Adrenal gland (tissue), 5 donors: ENCODE data around the gene ABCF3.

Experiments used
- POLR2A ChIP-seq, 2 donors: fragments of 450-650 bp; IDR thresholded peaks; one replicate each; pipeline ENCODE4 v1.6.1; 2017; ENCODE audit warnings: antibody characterized with exemption in 2 of 2, mild to moderate bottlenecking in 2 of 2, moderate library complexity in 1 of 2
- TF ChIP-seq, protein P1 (sequence below), 6 experiments: fragments of 450-650 bp in 4 of 6; fragments of 200-600 bp in 2 of 6; sonication (generic) in 1 of 6; IDR thresholded peaks; 1 replicate in 5 of 6; 2 replicates in 1 of 6; pipeline versions ENCODE4 v1.5.1 to v1.8.0; 2016 to 2021; ENCODE audit warnings: antibody characterized with exemption in 6 of 6, mild to moderate bottlenecking in 2 of 6, moderate library complexity in 1 of 6
- donor health status: DM: no; HTN: no; CAD: no.

DNA sequence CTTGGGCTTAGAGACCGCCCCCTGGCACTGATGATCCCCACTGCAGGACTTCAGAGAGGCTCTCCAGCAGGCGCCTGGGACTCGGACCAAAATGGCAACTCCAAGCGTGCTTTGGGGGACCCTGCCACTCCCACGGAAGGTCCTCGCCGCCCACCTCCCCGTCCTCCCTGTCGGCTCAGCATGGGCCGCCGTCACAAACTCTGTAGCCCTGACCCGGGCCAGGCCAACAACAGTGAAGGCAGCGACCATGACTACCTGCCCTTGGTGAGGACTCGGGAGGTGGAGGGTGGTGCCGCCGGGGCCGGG, 55.1 kb downstream of the ABCF3 start:
- TF ChIP-seq, protein P1, sequence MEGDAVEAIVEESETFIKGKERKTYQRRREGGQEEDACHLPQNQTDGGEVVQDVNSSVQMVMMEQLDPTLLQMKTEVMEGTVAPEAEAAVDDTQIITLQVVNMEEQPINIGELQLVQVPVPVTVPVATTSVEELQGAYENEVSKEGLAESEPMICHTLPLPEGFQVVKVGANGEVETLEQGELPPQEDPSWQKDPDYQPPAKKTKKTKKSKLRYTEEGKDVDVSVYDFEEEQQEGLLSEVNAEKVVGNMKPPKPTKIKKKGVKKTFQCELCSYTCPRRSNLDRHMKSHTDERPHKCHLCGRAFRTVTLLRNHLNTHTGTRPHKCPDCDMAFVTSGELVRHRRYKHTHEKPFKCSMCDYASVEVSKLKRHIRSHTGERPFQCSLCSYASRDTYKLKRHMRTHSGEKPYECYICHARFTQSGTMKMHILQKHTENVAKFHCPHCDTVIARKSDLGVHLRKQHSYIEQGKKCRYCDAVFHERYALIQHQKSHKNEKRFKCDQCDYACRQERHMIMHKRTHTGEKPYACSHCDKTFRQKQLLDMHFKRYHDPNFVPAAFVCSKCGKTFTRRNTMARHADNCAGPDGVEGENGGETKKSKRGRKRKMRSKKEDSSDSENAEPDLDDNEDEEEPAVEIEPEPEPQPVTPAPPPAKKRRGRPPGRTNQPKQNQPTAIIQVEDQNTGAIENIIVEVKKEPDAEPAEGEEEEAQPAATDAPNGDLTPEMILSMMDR (IDR thresholded peaks at IDR 0.05) = no peak
- TF ChIP-seq POLR2A (IDR thresholded peaks at IDR 0.05) = no peak
